Measurements from ENCODE around the gene TUBGCP4.

DNA sequence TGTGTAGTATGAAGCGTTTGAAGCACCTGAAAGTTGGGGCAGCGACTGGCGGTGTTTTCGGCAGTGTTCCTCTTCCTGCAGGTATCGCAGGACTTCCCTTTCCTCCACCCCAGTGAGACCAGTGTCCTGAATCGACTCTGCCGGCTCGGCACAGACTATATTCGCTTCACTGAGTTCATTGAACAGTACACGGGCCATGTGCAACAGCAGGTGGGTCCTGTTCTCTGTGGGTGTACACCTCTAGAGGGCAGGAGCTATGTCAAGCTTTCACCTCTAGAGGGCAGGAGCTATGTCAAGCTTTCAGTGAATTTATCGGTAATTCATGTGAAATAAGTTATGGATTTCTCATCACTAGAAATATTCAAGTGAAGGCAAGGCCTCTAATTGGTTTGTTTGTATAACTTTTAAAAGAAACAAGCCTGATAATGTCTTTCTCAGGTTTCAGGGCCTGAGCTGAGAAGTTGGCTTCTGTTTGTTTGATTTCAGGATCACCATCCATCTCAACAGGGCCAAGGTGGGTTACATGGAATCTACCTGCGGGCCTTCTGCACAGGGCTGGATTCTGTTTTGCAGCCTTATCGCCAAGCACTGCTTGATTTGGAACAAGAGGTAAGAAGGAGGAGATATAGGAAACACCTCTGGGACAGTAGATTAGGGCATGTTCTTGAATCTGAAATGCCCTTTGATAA, 5.3 kb downstream of the TUBGCP4 start:
- no peak for TF ChIP-seq POLR2A (IDR thresholded peaks at IDR 0.05)
- TF ChIP-seq, protein P1, sequence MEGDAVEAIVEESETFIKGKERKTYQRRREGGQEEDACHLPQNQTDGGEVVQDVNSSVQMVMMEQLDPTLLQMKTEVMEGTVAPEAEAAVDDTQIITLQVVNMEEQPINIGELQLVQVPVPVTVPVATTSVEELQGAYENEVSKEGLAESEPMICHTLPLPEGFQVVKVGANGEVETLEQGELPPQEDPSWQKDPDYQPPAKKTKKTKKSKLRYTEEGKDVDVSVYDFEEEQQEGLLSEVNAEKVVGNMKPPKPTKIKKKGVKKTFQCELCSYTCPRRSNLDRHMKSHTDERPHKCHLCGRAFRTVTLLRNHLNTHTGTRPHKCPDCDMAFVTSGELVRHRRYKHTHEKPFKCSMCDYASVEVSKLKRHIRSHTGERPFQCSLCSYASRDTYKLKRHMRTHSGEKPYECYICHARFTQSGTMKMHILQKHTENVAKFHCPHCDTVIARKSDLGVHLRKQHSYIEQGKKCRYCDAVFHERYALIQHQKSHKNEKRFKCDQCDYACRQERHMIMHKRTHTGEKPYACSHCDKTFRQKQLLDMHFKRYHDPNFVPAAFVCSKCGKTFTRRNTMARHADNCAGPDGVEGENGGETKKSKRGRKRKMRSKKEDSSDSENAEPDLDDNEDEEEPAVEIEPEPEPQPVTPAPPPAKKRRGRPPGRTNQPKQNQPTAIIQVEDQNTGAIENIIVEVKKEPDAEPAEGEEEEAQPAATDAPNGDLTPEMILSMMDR (IDR thresholded peaks at IDR 0.05) = peak; percentile 39 to 71 (median 58)

All from heart left ventricle (tissue), 13 donors.